Activated T-cell treated with anti-CD3 and anti-CD28 coated beads, Interleukin-2, amount 50 U/mL, for 48 hours (primary cell): ENCODE results near the gene SDF2L1.
"Not testable (repeated sequence)": the region's sequence is repeated elsewhere in the genome, so short reads cannot be mapped to it uniquely, and the experiment has no call there.

Experiments
- DNase-seq, 2 experiments: peaks; one replicate each; pipeline ENCODE4 v3.0.0-alpha.2; 2020

SDF2L1 gene

GRCh38 chr22:21637450-21637849 is 4.7 kb upstream of the SDF2L1 start:
- not testable (repeated sequence) for DNase-seq

GRCh38 chr22:21639359-21639758 is 2.7 kb upstream of the SDF2L1 start:
- DNase-seq: no peak

- no peak for DNase-seq
Observed at GRCh38 chr22:21640810-21641209, 1.3 kb upstream of the SDF2L1 start.

- DNase-seq: peak in 1 of 2 experiments; percentile 36
Observed at GRCh38 chr22:21641417-21641788, 699 bp upstream of the SDF2L1 start.

- peak; percentile 78 to 81 for DNase-seq
Observed at GRCh38 chr22:21642584-21643448, 714 bp downstream of the SDF2L1 start.

- peak in 1 of 2 experiments; percentile 40 for DNase-seq
Observed at GRCh38 chr22:21643533-21644357, 1.6 kb downstream of the SDF2L1 start.

- DNase-seq: not testable (repeated sequence)
Observed at GRCh38 chr22:21645513-21645912, 3.4 kb downstream of the SDF2L1 start.

GRCh38 chr22:21646608-21647590 is 4.8 kb downstream of the SDF2L1 start:
- peak; percentile 84 to 86 for DNase-seq

- no peak for DNase-seq
Observed at GRCh38 chr22:21650280-21650679, 8.2 kb downstream of the SDF2L1 start.

GRCh38 chr22:21650823-21651520 is 8.9 kb downstream of the SDF2L1 start:
- DNase-seq: no peak

GRCh38 chr22:21651521-21652009 is 9.5 kb downstream of the SDF2L1 start:
- DNase-seq: no peak

GRCh38 chr22:21652010-21652546 is 10.0 kb downstream of the SDF2L1 start:
- DNase-seq: peak; percentile 92 to 93

- no peak for DNase-seq
Observed at GRCh38 chr22:21652547-21653545, 10.7 kb downstream of the SDF2L1 start.

- DNase-seq: no peak
Observed at GRCh38 chr22:21657020-21657359, 14.9 kb downstream of the SDF2L1 start.

- DNase-seq: peak; percentile 81 to 86
Observed at GRCh38 chr22:21657360-21658032, 15.4 kb downstream of the SDF2L1 start.

- DNase-seq: no peak
Observed at GRCh38 chr22:21659864-21660525, 17.9 kb downstream of the SDF2L1 start.

GRCh38 chr22:21660904-21661303 is 18.8 kb downstream of the SDF2L1 start:
- no peak for DNase-seq

- no peak for DNase-seq
Observed at GRCh38 chr22:21661991-21662390, 19.9 kb downstream of the SDF2L1 start.

GRCh38 chr22:21663738-21664137 is 21.6 kb downstream of the SDF2L1 start:
- no peak for DNase-seq
